Loucy (cell line): ENCODE measurements around the gene CPNE6.

Experiments used
- H2AFZ ChIP-seq: fragments of 200-600 bp; sonication (generic); 2 replicates; pipeline ENCODE4 v1.6.0; 2016; ENCODE audit warnings: antibody characterized with exemption, mild to moderate bottlenecking, low read length, moderate library complexity
- H3F3A ChIP-seq: fragments of 200-600 bp; 2 replicates; pipeline ENCODE4 v1.6.0; 2016; ENCODE audit warnings: antibody characterized with exemption, low read depth, mild to moderate bottlenecking
- H3K27me3 ChIP-seq: fragments of 200-600 bp; sonication (generic); 2 replicates; pipeline ENCODE4 v1.6.1; 2014; ENCODE audit warnings: low read length, mild to moderate bottlenecking; ENCODE audit not compliant: insufficient read depth, poor library complexity, severe bottlenecking
- H3K36me3 ChIP-seq: fragments of 200-600 bp; sonication (generic); 2 replicates; pipeline ENCODE4 v1.6.1; 2016; ENCODE audit warnings: low read length; ENCODE audit not compliant: insufficient read depth
- H3K4me1 ChIP-seq: fragments of 200-600 bp; sonication (generic); 2 replicates; pipeline ENCODE4 v1.5.1; 2014; ENCODE audit warnings: low read length, mild to moderate bottlenecking; ENCODE audit not compliant: insufficient read depth, poor library complexity, severe bottlenecking
- H3K4me2 ChIP-seq: fragments of 200-600 bp; sonication (generic); 2 replicates; pipeline ENCODE4 v1.6.0; 2014; ENCODE audit warnings: antibody characterized with exemption, low read length, low read depth, mild to moderate bottlenecking; ENCODE audit not compliant: poor library complexity, severe bottlenecking
- H3K4me3 ChIP-seq: fragments of 200-600 bp; sonication (generic); 2 replicates; pipeline ENCODE4 v1.5.1; 2014; ENCODE audit warnings: low read length, mild to moderate bottlenecking, mixed read lengths; ENCODE audit not compliant: poor library complexity, severe bottlenecking
- H3K79me2 ChIP-seq: fragments of 200-600 bp; sonication (generic); 2 replicates; pipeline ENCODE4 v1.6.1; 2014; ENCODE audit warnings: low read length; ENCODE audit not compliant: insufficient read depth
- H3K9ac ChIP-seq: fragments of 200-600 bp; sonication (generic); 2 replicates; pipeline ENCODE4 v1.6.0; 2014; ENCODE audit warnings: mild to moderate bottlenecking, low read depth, low read length, moderate library complexity; ENCODE audit not compliant: poor library complexity, severe bottlenecking
- H3K9me2 ChIP-seq: fragments of 200-600 bp; sonication (generic); replicated peaks from 2 replicates; pipeline ENCODE4 v1.6.1; 2016; ENCODE audit warnings: low read depth, low read length, mixed read lengths
- H3K9me3 ChIP-seq: fragments of 200-600 bp; sonication (generic); 2 replicates; pipeline ENCODE4 v1.6.1; 2014; ENCODE audit warnings: mild to moderate bottlenecking, antibody characterized with exemption, low read length, low read depth; ENCODE audit not compliant: insufficient read depth
- H4K20me1 ChIP-seq: fragments of 200-600 bp; sonication (generic); 2 replicates; pipeline ENCODE4 v1.6.0; 2014; ENCODE audit warnings: antibody characterized with exemption, low read length, mild to moderate bottlenecking; ENCODE audit not compliant: insufficient read depth, poor library complexity, severe bottlenecking
- CTCF ChIP-seq: fragments of 200-600 bp; sonication (generic); conservative IDR thresholded peaks from 2 replicates; pipeline ENCODE4 v1.5.1; 2014; ENCODE audit warnings: mild to moderate bottlenecking, antibody characterized with exemption, low read length
- EZH2phosphoT487 ChIP-seq: fragments of 200-600 bp; IDR thresholded peaks from 2 replicates; pipeline ENCODE4 v1.6.1; 2018; ENCODE audit warnings: antibody characterized with exemption, mild to moderate bottlenecking, moderate library complexity, borderline replicate concordance

Gene CPNE6

GRCh38 chr14:24057867-24058259 lies 13.5 kb upstream of the CPNE6 start:
- Histone ChIP-seq H3K4me1 (no peaks in the 10 kb centered on the region), H2AFZ (no peak overlapping the region), H3K4me3 (no peak overlapping the region), H3K9me3 (no peaks in the 10 kb centered on the region), H4K20me1 (no peaks in the 10 kb centered on the region), H3K27me3 (no peaks in the 10 kb centered on the region), H3K36me3 (no peaks in the 10 kb centered on the region), H3K9ac (no peak overlapping the region), H3K79me2 (no peaks in the 10 kb centered on the region), H3K9me2 (no peaks in the 10 kb centered on the region), H3F3A (no peaks in the 10 kb centered on the region), H3K4me2 (no peak overlapping the region)
- TF ChIP-seq CTCF (no peak), EZH2phosphoT487 (no peak)

- no peaks in the 10 kb centered on the region for H3K79me2 ChIP-seq
- no peak overlapping the region for H3K4me3 ChIP-seq
- H3K9me2 ChIP-seq: no peaks in the 10 kb centered on the region
- H2AFZ ChIP-seq: no peak overlapping the region
- H3K27me3 ChIP-seq: no peaks in the 10 kb centered on the region
- no peaks in the 10 kb centered on the region for H4K20me1 ChIP-seq
- H3K4me2 ChIP-seq: no peak overlapping the region
- TF ChIP-seq CTCF (peak; percentile 77), EZH2phosphoT487 (no peak)
- H3K4me1 ChIP-seq: no peaks in the 10 kb centered on the region
- no peaks in the 10 kb centered on the region for H3K9me3 ChIP-seq
- no peaks in the 10 kb centered on the region for H3F3A ChIP-seq
- no peaks in the 10 kb centered on the region for H3K36me3 ChIP-seq
- no peak overlapping the region for H3K9ac ChIP-seq
These were observed 13.0 kb upstream of the CPNE6 start for GRCh38 chr14:24058260-24058950.

- no peaks in the 10 kb centered on the region for H3K27me3 ChIP-seq
- no peak overlapping the region for H2AFZ ChIP-seq
- H3K9me3 ChIP-seq: no peaks in the 10 kb centered on the region
- no peak overlapping the region for H3K9ac ChIP-seq
- H4K20me1 ChIP-seq: no peaks in the 10 kb centered on the region
- H3K4me3 ChIP-seq: no peak overlapping the region
- H3K4me1 ChIP-seq: no peaks in the 10 kb centered on the region
- H3K9me2 ChIP-seq: no peaks in the 10 kb centered on the region
- TF ChIP-seq EZH2phosphoT487 (no peak), CTCF (no peak)
- H3K36me3 ChIP-seq: no peaks in the 10 kb centered on the region
- no peaks in the 10 kb centered on the region for H3K79me2 ChIP-seq
- H3K4me2 ChIP-seq: no peak overlapping the region
- H3F3A ChIP-seq: no peaks in the 10 kb centered on the region
These were observed 12.3 kb upstream of the CPNE6 start for GRCh38 chr14:24058951-24059475.
